Stimulated activated naive CD4-positive, alpha-beta T cell (primary cell): Measurements from ENCODE around the gene ENSA.
"Not testable (repeated sequence)": the region's sequence is repeated elsewhere in the genome, so short reads cannot be mapped to it uniquely, and the experiment has no call there.

ENCODE experiments used
- DNase-seq, 6 experiments: peaks; one replicate each; lab custom pipeline; 2025; lab: John Stamatoyannopoulos, UW

The ENSA gene, protein sequence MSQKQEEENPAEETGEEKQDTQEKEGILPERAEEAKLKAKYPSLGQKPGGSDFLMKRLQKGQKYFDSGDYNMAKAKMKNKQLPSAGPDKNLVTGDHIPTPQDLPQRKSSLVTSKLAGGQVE

DNA sequence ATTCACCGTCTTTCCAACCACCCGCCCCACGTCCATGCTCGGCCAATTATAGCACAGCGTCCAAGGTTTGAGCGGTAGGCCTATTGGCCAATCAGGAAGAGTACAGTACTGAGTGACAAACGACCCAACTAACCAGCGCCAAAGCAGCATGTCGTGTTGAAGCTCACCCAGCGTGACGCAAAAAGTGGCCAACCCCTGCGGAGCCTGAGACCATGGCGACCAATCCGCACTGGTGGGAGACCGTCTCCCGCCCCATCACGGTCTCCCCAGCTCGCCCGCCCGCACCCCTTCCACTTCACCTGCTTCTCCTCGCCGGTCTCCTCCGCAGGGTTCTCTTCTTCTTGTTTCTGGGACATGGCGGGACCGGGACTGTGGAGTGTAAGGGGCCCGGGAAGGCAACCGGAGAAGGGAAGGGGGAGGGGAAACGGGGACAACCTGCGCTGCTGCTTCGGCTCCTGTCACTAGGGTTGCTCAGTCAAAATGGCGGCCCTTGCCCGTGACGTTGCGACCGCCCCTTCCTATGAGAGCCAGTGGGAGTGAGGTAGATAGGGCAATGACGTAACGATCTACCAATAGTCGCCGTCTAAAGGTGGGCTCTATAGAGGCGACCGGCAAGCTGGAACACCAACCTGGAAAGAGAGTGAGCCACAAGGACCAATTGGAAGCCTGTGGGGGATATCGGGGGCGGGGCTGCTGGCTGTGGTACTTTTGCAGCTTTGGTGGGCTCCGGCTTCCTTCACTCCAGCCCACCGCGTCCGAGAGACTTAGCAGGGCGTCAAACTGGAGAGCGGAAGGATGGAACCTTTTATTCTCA, at the start of gene ENSA:
ENSA (minus strand) TSS at position 498 of the 814 bp plus-strand sequence; CDS start at position 356, 142 bp downstream.
- DNase-seq = peak; percentile 93 to 100 (median 98)

DNA sequence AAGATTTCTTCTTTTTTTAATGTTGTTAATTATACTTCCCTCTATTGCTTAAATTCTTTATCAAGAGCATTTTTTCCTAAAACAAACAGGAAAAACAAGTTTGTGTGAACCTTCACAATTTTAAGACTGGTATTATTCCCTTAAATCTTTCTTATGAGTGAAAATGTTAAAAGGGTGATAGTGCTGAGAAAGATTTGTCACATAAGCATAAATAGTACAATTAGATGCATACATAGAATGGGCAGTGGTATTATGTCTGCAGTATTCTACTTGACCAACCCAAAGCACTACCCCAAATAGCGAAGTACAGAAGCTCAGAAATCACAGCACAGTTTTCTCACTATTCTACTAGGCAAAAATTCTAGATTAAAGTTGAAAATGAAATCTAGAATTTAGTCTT, 49.6 kb upstream of the ENSA start:
- no peak for DNase-seq

DNA sequence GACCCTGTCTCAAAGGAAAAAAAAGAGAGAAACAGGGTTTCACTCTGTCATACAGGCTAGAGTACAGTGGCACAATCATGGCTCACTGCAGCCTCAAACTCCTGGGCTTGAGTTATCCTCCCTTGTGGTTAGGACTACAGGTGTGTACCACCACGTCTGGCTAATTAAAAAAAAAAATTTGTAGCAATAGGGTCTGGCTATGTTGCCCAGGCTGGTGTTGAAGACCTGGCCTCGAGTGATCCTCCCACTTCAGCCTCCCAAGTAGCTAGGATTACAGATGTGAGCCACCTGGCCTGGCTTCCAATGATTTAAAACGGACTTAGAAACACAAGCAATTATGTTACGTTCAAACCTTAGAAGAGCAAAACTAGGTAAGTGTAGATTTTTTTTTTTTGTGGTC, 45.5 kb upstream of the ENSA start:
- no peak for DNase-seq

DNA sequence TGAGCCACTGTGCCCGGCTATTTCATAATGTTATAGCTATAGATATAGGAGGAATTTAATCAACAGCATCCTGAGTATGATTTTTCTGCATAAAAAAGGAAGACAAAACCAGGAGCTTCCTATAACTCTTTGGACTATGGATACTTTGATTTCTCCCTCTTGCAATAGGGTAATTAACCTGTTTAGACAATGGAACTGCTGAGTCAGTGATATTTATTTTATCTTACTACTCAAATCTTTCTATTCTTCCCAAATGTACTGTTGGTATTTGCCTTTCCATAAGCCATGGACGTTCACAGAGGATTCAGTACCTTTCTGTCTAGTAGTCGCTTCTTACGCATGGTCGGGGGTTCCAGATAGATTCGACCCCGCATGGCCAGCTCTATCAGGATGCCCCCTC, 33.9 kb upstream of the ENSA start:
- no peak for DNase-seq

DNA sequence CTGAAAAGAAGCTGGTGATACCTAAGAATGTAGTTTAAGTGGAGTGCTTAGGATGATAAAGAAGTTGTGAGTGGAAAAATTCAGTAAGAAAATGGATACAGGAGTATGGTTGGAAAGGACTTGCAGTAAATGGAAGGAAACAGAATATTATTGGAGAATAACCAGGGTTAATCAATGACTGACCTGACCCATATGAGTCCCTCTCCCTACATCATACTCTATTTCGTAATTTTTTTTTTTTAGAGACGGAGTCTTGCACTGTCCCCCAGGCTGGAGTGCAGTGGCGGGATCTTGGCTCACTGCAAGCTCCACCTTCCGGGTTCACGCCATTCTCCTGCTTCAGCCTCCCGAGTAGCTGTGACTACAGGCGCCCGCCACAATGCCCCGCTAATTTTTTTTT, 33.4 kb upstream of the ENSA start:
- DNase-seq = no peak

DNA sequence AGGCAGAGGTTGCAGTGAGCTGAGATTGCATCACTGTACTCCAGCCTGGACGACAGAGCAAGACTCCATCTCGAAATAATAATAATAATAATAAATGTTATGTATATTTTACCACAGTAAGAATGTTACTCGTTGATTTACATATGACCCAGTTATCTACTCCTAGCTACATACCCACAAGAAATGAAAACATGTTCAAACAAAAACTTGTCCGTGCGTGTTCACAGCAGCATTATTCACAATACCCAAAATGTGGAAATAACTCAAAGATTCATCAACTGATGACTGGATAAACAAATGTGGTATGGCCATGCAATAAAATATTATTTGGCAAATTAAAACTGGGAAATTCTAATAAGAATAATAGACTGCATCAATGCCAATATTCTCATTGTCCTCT, 31.7 kb upstream of the ENSA start:
- DNase-seq = no peak

DNA sequence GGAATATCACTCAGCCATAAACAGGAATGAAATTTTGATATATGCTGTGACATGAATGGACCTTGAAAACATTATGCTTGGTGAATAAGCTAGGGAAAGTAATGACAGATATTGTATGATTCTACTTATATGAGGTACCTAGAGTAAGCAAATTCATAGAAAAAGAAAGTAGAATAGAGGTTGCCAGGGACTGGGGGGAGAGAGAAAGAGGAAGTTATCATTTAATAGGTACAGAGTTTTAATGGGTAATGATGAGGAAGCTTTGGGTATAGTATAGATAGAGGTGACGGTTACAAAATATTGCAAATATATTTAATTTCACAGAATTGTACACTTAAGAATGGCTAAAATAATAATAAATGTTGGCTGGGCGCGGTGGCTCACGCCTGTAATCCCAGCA, 31.2 kb upstream of the ENSA start:
- no peak for DNase-seq

DNA sequence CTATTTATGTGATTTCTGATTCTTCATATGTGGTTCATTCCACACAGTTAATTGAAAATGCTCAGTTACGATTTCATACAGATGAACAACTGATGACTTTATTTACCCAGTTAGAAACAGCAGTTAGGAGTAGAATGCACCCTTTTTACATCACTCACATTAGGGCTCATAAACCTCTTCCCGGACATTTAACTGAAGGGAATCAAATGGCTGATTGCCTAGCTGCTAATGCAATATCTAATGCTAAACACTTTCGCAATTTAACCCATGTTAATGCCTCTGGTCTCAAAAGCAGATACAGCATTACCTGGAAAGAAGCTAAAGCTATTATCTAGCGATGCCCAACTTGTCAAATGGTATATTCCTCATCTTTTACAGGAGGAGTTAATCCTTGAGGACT, 27.7 kb upstream of the ENSA start:
- DNase-seq = not testable (repeated sequence)

DNA sequence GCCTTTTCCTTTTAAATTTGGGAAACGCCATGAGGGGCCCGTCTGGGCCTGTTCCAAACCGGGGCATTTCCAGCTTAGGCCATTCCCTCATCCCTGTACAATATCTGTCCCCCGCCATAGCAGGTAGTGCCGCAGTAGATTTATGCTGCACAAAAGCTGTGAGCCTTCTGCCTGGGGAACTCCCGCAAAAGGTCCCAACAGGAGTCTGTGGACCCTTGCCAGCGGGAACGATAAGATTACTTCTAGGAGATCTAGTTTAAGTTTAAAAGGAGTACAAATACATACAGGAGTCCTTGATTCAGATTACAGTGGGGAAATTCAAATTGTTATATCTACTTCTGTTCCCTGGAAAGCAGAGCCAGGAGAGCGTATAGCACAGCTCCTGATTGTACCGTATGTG, 25.2 kb upstream of the ENSA start:
- DNase-seq = not testable (repeated sequence)

DNA sequence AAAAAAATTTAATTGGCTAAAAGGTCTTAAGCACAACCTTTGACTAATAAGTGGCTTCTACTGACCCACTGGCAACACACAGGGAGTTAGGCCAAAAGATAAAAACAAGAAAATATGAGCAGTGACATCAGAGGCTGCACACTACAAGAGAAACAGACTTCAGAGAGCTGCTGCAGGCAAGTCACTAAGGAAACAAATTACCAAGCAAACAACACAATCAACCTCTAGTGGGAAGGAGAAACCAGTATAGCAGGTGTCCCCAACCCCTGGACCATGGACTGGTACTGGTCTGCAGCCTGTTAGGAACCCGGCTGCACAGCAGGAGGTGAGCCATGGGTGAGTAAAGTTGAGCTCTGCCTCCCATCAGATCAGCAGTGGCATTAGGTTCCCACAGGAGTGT, 20.8 kb upstream of the ENSA start:
- no peak for DNase-seq

DNA sequence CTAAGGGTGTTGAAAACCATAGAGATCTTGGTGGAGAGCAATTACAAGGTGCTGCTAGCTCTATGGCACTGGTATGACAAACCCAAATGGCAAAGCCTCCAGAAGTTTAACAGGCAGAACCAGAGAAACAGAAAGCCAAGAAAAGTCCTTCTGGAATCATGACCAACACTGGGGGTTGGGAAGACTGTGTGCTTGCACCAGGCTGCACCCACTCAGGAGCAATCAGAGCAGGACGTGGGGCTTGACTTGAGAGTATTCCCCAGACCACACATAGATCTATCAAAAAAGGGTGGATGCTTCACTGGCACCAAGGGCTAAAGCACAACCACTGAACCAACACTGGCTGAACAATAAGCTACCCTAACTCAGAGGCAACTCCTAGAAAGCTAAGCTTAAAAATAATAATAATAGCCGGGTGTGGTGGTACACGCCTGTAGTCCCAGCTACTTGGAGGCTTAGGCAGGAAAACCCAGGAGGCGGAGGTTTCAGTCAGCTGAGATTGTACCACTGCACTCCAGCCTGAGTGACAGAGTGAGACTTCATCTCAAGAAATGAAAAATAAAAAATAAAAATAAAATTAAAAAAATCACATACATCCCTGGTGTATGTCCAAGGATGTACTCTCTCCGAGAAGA, 20.1 kb upstream of the ENSA start:
- DNase-seq = no peak

DNA sequence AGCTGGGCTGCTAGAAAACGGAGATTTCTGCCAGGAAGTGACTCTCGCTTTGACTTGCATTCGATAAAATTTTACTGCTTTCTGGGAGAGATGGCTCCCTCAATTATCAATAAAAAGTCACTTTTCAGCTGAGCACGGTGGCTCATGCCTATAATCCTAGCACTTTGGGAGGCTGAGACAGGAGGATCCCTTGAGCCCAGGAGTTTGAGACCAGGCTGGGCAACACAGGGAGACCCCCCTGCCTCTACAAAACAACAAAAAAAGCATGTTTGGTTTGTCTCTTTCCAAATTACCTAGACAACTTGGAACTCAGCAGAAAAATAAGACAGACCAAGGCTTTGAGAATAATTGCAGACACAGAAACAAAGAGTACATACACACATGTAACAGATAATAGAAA, 12.9 kb upstream of the ENSA start:
- DNase-seq = no peak

DNA sequence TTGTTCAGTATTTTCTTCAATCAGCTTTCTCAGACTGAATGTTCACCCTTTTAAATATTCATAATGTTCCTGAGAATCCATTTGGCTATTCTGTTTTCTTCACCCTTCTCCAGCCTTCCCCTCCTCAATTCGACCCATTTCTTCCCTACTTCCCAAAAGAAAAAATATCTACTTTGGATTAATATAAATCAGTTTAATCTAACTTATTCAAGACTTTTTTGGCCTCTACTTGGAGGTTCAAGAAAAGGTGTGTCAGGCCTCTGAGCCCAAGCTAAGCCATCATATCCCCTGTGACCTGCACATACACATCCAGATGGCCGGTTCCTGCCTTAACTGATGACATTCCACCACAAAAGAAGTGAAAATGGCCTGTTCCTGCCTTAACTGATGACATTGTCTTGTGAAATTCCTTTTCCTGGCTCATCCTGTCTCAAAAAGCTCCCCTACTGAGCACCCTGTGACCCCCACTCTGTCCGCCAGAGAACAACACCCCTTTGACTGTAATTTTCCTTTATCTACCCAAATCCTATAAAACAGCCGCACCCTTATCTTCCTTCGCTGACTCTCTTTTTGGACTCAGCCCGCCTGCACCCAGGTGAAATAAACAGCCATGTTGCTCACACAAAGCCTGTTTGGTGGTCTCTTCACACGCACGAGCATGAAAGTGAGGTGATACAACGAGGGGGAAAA, 11.9 kb upstream of the ENSA start:
- not testable (repeated sequence) for DNase-seq

DNA sequence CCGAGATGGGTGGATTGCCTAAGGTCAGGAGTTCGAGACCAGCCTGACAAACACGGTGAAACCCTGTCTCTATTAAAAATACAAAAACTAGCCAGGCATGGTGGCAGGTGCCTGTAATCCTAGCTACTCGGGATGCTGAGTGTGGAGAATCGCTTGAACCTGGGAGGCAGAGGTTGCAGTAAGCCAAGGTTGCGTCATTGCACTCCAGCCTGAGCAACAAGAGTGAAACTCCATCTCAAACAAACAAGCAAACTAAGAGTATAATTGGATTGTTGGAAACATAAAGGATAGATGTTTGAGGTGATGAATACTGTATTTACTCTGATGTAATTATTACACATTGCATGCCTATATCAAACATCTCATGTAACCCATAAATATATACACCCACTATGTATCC, 9.0 kb upstream of the ENSA start:
- not testable (repeated sequence) for DNase-seq

DNA sequence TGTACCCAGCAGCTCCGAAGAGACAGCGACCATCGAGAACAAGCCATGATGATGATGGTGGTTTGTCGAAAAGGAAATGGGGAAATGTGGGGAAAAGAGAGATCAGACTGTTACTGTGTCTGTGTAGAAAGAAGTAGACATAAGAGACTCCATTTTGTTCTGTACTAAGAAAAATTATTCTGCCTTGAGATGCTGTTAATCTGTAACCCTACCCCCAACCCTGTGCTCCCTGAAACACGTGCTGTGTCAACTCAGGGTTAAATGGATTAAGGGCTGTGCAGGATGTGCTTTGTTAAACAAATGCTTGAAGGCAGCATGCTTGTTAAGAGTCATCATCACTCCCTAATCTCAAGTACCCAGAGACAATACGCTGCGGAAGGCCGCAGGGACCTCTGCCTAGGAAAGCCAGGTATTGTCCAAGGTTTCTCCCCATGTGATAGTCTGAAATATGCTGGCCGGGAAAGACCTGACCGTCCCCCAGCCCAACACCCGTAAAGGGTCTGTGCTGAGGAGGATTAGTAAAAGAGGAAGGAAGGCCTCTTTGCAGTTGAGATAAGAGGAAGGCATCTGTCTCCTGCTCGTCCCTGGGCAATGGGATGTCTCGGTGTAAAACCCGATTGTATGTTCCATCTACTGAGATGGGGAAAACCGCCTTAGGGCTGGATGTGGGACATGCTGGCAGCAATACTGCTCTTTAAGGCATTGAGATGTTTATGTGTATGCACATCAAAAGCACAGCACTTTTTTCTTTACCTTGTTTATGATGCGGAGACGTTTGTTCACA, 5.6 kb upstream of the ENSA start:
- DNase-seq = not testable (repeated sequence)

DNA sequence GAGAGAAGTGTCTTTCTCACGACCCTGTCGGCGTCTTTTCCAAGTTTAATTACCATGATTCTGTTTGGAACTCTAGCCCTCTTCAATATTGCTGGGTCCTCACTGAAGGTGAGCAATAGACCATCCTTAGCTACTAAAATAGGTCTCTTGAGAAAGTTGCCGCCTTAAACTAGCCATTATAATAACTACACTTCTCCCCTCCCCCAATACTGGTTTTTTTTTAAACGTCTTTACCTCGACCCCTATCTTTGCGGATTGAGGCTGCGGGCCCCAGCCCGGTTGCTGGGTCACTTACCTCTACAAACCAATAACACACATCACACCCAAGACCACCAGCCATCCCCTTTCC, 672 bp downstream of the ENSA start:
- no peak for DNase-seq

DNA sequence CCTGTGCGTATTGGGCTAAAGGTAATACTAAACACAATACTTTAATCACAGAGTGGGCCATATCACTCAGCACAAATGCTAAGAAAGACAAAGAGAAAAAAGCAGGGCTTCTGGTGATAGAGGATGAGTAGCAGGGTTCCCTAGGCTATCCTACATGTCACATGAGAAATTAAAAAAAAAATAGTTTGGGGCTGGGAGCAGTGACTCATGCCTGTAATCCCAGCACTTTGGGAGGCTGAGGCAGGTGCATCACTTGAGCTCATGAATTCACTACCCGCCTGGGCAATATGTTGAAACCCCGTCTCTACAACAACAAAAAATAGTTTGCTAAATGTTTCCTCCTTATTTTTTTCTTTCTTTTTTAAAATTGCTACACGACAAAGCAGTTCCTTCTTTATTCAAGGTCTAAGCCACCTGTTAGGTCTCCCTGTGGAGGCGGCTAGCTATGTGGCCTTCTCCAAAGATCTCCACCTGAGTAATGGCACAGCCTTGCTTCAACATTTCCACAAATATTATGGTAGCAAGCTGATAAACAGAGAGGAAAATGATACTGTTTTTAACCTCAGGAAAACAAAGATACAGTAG, 1.5 kb downstream of the ENSA start:
- no peak for DNase-seq

DNA sequence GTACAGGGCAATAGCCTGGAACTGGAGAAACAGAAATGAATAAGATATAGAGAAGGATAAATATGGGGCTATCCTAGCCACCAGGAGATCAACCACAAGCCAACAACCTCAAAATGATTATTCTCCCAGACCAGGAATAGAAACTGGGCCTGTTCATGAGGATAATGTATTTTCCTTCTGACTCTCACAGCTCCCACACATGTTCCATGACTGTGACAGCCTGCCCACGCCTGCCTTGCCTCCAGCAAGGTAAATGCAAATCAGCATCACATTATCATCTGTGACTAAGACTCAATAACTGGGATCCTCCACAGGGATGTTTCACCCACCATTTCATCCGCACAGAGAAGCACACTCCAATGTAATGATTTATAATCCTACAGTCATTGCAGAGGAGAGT, 3.3 kb downstream of the ENSA start:
- DNase-seq = no peak

DNA sequence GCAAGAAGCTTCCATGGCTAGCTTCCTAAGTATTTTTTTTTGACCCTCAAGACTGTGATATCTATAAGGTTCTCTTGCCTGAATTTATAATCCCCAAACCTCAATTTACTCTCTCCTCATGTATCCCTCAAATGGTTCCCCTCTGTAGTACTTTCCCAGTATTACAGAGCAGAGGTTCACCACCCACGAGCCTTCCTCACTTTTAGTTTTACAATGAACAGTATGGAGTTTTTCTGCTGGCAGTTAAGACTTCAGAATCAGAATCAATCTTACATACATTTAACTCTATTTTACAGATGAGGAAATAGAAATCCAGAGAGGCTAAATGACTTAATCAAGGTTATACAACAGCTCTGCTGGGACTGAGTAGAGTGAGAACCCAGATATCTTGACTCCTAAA, 4.9 kb downstream of the ENSA start:
- not testable (repeated sequence) for DNase-seq

DNA sequence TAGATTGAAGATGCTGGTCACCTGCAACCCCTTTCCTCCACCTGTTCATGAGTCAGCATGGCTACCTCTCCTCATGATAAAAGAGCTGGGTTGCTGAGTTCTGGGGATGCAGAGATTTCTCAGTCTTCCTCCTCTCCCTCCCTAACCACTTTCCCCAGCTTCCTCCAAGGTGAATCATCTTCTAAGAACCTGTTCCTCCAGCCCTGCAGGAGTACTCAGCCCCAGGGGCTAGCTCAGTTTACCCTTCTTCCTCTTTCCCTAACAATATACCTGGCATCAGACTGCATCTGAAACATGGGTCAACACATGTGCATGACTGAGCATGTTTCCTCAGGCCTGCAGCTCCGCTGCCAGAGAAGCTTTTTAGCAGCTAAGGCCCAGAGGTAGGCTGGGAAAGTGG, 5.3 kb downstream of the ENSA start:
- DNase-seq = not testable (repeated sequence)

DNA sequence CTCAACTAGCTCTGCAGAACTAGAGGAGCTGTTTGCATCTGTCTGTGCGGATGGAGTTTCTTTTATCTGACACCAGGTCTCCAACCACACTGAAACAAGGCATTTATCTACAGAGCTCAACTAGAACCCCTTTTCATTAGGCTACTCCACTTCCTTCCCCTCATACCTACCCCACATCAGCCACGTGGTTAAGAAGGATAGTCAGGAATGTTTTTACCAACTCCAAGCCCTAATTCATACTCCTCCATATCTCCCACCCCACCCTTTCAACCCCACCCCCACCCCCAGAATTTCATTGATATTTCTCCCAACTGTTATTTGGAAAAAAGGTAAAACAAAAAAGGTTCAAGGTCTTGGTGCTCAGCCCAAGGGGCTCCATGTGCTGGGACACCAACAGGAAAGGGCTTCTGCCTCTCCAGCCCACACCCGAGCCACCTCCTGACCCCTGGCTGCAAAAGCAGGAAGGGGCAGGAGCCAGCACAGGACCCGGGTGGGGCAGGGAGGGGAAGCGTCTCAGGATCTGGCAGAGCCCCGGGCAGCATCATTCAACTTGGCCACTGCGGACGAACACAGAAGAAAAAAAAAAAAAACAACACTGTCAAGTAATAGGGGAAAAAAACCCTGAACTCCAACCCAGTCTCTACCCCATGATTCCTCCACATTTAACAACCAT, 7.0 kb downstream of the ENSA start:
- DNase-seq = no peak
